Activated CD4-positive, CD25-positive, alpha-beta regulatory T cell treated with anti-CD3 and anti-CD28 coated beads, Interleukin-2, amount 50 U/mL, for 16 hours (primary cell): ENCODE results near the gene PCDHB12.
"Not testable (repeated sequence)": the region's sequence is repeated elsewhere in the genome, so short reads cannot be mapped to it uniquely, and the experiment has no call there.

Experiments
- DNase-seq: peaks from one replicate; pipeline ENCODE4 v3.0.0-alpha.2; 2020; ENCODE audit warnings: low read depth, low spot score

PCDHB12 gene

DNA sequence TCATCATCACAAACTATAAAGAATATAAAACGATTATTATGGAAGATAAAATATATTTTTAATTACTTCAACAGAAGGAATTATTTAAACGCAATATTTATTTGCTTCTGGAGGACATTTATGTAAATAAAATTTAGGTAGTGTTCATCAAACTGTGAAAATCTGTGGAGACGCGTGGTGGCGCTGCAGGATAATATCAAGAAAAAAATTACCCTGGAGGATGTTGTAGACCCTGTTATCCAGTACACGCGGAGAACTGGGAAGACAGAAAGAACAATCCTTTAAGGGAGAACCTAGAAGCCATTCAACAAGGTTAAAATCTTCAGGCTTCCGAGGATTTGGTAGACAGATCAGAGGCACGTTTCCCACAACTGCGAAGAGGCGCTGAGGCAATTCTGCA is at the start of gene PCDHB12:
TSS of gene PCDHB12 (plus strand) at position 242 of the 400 bp plus-strand sequence. CDS start 189 bp downstream, outside the sequence.
- DNase-seq, result no peak

DNA sequence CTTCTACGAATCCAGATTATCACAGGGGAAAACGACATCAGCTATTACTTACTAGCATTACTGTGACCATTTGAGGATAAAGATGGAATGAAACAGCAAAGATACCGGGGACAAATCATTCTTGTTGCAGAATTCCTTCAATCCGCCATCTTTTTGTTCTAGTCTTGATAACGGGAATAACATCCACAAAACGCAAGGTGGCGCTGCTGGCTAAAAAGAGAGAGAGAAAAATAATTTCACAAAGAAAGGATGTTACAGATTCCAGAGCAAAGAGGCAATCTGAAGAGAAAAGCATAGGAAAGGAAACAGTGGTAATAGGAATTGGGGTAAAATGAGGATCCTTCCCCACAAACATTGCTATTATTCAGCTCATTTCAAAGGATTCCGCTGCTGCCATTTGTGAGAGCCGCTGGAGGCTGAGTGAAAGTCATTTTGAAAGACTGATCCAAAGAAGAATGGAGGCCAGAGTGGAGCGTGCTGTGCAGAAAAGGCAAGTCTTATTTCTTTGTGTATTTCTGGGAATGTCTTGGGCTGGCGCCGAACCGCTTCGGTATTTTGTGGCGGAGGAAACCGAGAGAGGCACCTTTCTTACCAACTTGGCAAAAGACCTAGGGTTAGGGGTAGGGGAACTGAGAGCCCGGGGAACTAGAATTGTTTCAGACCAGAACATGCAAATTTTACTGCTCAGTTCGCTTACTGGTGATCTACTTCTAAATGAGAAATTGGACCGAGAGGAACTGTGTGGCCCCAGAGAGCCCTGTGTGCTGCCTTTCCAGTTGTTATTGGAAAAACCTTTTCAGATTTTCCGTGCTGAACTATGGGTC is 35.9 kb upstream of the PCDHB12 start, which contains the start of gene PCDHB7:
TSS of gene PCDHB7 (plus strand) at position 264 of the 824 bp plus-strand sequence. CDS start at position 456, 192 bp downstream.
- no peak for DNase-seq

DNA sequence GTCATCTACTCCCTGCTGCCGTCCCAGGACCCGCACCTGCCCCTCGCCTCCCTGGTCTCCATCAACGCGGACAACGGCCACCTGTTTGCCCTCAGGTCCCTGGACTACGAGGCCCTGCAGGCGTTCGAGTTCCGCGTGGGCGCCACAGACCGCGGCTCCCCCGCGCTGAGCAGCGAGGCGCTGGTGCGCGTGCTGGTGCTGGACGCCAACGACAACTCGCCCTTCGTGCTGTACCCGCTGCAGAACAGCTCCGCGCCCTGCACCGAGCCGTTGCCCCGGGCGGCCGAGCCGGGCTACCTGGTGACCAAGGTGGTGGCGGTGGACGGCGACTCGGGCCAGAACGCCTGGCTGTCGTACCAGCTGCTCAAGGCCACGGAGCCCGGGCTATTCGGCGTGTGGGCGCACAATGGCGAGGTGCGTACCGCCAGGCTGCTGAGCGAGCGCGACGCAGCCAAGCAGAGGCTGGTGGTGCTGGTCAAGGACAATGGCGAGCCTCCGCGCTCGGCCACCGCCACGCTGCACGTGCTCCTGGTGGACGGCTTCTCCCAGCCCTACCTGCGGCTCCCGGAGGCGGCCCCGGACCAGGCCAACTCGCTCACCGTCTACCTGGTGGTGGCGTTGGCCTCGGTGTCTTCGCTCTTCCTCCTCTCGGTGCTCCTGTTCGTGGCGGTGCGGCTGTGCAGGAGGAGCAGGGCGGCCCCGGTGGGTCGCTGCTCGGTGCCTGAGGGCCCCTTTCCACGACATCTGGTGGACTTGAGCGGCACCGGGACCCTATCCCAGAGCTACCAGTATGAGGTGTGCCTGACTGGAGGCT is 34.0 kb upstream of the PCDHB12 start:
- not testable (repeated sequence) for DNase-seq

DNA sequence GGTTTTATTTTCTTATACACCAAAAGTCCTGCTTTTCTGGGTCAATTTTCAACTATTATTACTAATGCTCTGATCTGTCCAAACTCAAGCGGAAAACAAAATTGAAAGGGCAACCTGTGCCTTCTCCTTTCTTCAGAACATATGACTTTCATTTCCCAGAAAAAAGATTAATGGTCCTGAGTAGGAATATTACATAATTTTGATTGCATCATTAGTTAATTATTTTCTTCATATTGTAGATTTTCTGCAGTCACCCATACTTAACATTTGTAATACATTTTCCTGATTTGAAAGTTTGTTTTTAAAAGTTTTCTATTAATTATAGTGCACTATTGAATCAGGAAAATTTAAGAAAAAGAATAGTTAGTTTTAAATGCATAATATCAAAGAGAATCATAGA is 32.6 kb upstream of the PCDHB12 start:
- no peak for DNase-seq

DNA sequence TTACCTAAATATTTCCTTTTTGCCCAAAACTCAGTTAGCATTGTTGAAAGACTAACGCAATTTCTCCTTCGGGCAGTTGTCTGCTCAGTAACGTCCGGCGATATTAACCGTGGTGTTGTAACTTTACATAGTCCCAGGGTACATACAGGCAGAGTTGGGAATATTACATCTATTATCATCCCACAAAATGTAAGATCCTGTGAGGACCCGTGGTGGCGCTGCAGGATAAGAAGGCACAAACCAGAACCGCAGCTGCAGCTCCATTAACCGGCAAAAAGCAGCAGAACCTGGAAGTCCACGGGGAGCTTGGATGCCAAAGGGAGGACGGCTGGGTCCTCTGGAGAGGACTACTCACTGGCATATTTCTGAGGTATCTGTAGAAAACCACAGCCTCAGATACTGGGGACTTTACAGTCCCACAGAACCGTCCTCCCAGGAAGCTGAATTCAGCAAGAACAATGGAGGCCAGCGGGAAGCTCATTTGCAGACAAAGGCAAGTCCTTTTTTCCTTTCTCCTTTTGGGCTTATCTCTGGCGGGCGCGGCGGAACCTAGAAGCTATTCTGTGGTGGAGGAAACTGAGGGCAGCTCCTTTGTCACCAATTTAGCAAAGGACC is 30.8 kb upstream of the PCDHB12 start, which contains the start of gene PCDHB8:
TSS of gene PCDHB8 (plus strand) at position 214 of the 615 bp plus-strand sequence. CDS start at position 459, 245 bp downstream.
- not testable (repeated sequence) for DNase-seq

DNA sequence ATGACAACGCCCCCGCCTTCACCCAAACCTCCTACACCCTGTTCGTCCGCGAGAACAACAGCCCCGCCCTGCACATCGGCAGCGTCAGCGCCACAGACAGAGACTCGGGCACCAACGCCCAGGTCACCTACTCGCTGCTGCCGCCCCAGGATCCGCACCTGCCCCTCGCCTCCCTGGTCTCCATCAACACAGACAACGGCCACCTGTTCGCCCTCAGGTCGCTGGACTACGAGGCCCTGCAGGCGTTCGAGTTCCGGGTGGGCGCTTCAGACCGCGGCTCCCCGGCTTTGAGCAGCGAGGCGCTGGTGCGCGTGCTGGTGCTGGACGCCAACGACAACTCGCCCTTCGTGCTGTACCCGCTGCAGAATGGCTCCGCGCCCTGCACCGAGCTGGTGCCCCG is 29.1 kb upstream of the PCDHB12 start:
- DNase-seq, result not testable (repeated sequence)

DNA sequence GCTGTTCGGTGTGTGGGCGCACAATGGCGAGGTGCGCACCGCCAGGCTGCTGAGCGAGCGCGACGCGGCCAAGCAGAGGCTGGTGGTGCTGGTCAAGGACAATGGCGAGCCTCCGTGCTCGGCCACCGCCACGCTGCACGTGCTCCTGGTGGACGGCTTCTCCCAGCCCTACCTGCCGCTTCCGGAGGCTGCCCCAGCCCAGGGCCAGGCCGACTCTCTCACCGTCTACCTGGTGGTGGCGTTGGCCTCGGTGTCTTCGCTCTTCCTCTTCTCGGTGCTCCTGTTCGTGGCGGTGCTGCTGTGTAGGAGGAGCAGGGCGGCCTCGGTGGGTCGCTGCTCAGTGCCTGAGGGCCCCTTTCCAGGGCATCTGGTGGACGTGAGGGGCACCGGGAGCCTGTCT is 28.6 kb upstream of the PCDHB12 start:
- DNase-seq, result not testable (repeated sequence)

DNA sequence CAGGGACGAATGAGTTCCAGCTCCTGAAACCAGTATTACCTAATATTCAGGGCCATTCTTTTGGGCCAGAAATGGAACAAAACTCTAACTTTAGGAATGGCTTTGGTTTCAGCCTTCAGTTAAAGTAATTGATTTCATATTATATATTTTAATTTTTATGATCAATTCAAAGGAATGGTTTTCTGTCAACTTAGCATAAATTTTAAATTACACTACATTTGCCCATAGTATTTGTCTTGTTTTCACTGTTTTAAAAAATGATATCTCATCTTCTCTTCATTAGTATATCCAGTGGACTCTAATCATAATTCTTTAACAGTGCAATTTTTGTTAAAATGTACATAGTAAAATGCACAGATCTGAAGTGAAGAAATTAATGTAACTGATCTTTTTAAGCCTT is 28.2 kb upstream of the PCDHB12 start:
- DNase-seq, result no peak

DNA sequence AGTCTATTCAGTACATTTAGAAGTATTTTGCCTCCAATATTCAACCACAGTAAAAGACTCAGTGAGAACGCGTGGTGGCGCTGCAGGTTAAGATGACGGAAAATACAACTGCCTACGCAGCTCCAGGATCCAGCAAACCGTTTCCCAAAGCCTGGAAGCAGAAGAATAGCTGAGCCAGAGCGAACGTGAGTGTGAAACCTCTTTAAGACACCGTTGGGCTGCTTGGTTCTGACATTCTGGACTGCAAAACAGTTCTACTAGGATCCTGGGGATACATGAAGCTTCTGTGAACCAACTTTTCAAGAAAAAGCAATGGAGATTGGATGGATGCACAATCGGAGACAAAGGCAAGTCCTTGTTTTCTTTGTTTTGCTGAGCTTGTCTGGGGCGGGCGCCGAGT is 26.3 kb upstream of the PCDHB12 start, which contains the start of gene PCDHB16:
TSS of gene PCDHB16 (plus strand) at position 140 of the 400 bp plus-strand sequence. CDS start at position 313, 173 bp downstream.
- no peak for DNase-seq

DNA sequence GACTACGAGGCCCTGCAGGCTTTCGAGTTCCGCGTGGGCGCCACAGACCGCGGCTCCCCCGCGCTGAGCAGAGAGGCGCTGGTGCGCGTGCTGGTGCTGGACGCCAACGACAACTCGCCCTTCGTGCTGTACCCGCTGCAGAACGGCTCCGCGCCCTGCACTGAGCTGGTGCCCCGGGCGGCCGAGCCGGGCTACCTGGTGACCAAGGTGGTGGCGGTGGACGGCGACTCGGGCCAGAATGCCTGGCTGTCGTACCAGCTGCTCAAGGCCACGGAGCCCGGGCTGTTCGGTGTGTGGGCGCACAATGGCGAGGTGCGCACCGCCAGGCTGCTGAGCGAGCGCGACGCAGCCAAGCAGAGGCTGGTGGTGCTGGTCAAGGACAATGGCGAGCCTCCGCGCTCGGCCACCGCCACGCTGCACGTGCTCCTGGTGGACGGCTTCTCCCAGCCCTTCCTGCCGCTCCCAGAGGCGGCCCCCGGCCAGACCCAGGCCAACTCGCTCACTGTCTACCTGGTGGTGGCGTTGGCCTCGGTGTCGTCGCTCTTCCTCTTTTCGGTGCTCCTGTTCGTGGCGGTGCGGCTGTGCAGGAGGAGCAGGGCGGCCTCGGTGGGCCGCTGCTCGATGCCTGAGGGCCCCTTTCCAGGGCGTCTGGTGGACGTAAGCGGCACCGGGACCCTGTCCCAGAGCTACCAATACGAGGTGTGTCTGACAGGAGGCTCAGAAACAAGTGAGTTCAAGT is 24.2 kb upstream of the PCDHB12 start:
- DNase-seq, result not testable (repeated sequence)

DNA sequence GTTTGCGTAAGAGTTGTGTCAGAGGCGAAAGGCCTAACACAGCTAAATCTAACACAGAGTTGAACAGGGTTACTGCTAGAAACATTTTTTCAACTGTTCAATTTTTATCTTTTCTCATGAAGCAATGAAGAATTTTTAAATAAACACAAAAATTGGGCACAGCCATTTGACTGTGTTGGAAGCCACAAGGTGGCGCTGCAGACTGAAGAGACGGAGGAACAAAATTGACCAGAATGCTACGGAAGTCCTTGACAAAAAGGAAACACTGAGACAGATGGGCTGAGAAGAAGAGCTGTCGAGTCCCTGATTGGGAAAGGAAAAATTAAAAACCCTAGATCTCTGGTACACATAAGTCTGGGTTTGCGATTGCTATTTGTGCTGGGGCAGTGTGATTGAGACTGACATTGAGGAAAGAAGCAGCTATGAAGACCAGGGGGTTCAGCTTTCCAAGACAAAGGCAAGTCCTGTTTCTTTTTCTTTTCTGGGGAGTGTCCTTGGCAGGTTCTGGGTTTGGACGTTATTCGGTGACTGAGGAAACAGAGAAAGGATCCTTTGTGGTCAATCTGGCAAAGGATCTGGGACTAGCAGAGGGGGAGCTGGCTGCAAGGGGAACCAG is 21.5 kb upstream of the PCDHB12 start, which contains the start of gene PCDHB9:
TSS of gene PCDHB9 (plus strand) at position 265 of the 616 bp plus-strand sequence. CDS start at position 423, 158 bp downstream.
- DNase-seq, result no peak

DNA sequence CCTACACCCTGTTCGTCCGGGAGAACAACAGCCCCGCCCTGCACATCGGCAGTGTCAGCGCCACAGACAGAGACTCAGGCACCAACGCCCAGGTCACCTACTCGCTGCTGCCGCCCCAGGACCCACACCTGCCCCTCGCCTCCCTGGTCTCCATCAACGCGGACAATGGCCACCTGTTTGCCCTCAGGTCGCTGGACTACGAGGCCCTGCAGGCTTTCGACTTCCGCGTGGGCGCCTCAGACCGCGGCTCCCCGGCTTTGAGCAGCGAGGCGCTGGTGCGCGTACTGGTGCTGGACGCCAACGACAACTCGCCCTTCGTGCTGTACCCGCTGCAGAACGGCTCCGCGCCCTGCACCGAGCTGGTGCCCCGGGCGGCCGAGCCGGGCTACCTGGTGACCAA is 19.8 kb upstream of the PCDHB12 start:
- not testable (repeated sequence) for DNase-seq

DNA sequence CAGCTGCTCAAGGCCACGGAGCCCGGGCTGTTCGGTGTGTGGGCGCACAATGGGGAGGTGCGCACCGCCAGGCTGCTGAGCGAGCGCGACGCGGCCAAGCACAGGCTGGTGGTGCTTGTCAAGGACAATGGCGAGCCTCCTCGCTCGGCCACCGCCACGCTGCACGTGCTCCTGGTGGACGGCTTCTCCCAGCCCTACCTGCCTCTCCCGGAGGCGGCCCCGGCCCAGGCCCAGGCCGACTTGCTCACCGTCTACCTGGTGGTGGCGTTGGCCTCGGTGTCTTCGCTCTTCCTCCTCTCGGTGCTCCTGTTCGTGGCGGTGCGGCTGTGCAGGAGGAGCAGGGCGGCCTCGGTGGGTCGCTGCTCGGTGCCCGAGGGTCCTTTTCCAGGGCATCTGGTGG is 19.4 kb upstream of the PCDHB12 start:
- not testable (repeated sequence) for DNase-seq

DNA sequence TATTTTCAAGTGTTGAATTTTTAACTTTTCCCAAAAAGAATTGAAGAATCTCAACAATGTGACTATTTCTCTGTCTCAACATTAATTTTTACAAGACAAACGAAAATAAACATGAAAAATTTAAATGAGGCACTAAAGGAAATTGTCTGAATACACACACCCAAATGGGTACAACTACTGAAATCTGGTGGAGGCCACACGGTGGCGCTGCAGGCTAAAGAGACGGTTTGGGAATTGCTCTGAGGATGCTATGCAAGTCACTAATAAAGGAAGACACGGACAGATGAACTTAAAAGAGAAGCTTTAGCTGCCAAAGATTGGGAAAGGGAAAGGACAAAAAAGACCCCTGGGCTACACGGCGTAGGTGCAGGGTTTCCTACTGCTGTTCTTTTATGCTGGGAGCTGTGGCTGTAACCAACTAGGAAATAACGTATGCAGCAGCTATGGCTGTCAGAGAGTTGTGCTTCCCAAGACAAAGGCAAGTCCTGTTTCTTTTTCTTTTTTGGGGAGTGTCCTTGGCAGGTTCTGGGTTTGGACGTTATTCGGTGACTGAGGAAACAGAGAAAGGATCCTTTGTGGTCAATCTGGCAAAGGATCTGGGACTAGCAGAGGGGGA is 16.3 kb upstream of the PCDHB12 start, which contains the start of gene PCDHB10:
TSS of gene PCDHB10 (plus strand) at position 244 of the 616 bp plus-strand sequence. CDS start at position 444, 200 bp downstream.
- no peak for DNase-seq

DNA sequence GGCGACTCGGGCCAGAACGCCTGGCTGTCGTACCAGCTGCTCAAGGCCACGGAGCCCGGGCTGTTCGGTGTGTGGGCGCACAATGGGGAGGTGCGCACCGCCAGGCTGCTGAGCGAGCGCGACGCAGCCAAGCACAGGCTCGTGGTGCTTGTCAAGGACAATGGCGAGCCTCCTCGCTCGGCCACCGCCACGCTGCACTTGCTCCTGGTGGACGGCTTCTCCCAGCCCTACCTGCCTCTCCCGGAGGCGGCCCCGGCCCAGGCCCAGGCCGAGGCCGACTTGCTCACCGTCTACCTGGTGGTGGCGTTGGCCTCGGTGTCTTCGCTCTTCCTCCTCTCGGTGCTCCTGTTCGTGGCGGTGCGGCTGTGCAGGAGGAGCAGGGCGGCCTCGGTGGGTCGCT is 14.2 kb upstream of the PCDHB12 start:
- not testable (repeated sequence) for DNase-seq

DNA sequence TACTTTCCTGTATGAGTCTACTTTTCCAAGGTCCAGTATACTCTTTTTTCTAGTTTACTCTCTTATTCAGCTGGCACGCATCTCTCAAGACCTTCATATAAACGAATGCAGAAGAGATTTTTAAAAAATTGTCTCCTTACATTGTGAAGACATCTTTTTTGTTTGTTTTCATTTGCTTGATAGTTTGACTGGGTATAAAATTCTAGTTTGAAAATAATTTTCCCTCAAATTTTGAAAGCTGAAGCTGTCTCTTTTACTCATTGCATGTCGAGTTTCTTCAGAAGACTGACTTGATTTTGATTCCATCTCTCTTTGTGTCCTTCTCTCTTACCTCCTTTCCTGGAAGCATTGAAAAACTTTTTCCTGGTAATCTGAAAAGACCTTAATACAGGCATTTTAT is 12.2 kb upstream of the PCDHB12 start:
- DNase-seq, result no peak

DNA sequence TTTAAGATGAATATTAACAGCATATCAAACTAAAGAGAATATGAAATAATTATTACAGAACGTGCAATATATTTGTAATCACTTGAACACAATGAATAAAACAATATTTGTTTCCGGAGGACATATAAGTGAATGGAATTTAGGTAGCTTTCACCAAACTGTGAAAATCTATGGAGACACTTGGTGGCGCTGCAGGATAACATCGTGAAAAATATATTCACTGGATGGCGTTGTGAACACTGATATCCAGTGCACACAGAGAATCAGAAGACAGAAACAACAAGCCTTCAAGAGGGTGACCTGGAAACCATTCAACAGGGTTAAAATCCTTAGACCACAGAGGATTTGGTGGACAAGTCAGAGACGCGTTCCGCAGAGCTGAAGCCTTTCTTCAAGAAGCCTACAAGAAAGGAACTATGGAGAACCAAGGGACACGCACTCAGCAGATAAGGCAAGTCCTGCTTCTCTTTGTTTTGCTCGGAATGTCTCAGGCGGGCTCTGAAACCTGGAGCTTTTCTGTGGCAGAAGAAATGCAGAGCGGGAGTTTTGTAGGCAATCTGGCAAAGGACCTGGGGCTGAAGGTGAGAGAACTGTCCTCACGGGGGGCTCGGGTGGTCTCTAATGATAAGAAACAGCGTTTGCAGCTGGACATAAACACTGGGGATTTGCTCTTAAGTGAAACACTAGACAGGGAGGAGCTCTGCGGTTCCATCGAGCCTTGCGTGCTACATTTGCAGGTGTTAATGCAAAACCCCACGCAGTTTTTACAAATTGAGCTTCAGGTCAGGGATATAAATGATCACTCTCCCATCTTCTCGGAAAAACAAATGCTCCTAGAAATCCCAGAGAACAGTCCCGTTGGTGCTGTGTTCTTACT is 8.9 kb upstream of the PCDHB12 start, which contains the start of gene PCDHB11:
TSS of gene PCDHB11 (plus strand) at position 269 of the 877 bp plus-strand sequence. CDS start at position 417, 148 bp downstream.
- no peak for DNase-seq

DNA sequence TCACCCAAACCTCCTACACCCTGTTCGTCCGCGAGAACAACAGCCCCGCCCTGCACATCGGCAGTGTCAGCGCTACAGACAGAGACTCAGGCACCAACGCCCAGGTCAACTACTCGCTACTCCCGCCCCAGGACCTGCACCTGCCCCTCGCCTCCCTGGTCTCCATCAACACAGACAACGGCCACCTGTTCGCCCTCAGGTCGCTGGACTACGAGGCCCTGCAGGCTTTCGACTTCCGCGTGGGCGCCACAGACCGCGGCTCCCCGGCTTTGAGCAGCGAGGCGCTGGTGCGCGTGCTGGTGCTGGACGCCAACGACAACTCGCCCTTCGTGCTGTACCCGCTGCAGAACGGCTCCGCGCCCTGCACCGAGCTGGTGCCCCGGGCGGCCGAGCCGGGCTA is 7.4 kb upstream of the PCDHB12 start:
- not testable (repeated sequence) for DNase-seq

DNA sequence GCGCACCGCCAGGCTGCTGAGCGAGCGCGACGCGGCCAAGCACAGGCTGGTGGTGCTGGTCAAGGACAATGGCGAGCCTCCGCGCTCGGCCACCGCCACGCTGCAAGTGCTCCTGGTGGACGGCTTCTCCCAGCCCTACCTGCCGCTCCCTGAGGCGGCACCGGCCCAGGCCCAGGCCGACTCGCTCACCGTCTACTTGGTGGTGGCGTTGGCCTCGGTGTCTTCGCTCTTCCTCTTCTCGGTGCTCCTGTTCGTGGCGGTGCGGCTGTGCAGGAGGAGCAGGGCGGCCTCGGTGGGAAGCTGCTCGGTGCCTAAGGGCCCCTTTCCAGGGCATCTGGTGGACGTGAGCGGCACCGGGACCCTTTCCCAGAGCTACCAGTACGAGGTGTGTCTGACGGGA is 6.9 kb upstream of the PCDHB12 start:
- not testable (repeated sequence) for DNase-seq
